NCI-H128 (cell line): ENCODE data around the gene CNKSR1.

Experiments used
- DNase-seq: peaks from one replicate; lab custom pipeline; 2025; ENCODE audit not compliant: unreplicated experiment; lab: John Stamatoyannopoulos, UW

CNKSR1 gene

GRCh38 chr1:26160527-26161414, 16.5 kb upstream of the CNKSR1 start:
- no peak for DNase-seq

GRCh38 chr1:26161415-26162219, 15.7 kb upstream of the CNKSR1 start:
- DNase-seq: peak; percentile 13

- no peak for DNase-seq
Observed at GRCh38 chr1:26162220-26162709, 15.0 kb upstream of the CNKSR1 start.

- no peak for DNase-seq
Observed at GRCh38 chr1:26163684-26164035, 13.6 kb upstream of the CNKSR1 start.

- no peak for DNase-seq
Observed at GRCh38 chr1:26164036-26164860, 13.0 kb upstream of the CNKSR1 start.

- no peak for DNase-seq
Observed at GRCh38 chr1:26164861-26165842, 12.1 kb upstream of the CNKSR1 start.

GRCh38 chr1:26166719-26167281, 10.5 kb upstream of the CNKSR1 start:
- DNase-seq: no peak

- DNase-seq: peak; percentile 57
Observed at GRCh38 chr1:26168410-26169197, 8.7 kb upstream of the CNKSR1 start, which contains the start of gene C1orf232. TSS of gene C1orf232 (minus strand) at chr1:26168963. CDS start at chr1:26168499, 464 bp downstream.

- no peak for DNase-seq
Observed at GRCh38 chr1:26169198-26169554, 8.1 kb upstream of the CNKSR1 start.

GRCh38 chr1:26169669-26170471, 7.4 kb upstream of the CNKSR1 start, which contains the start of gene ZNF593:
TSS of gene ZNF593 (plus strand) at chr1:26169908. CDS start at chr1:26169984, 76 bp downstream.
- DNase-seq: peak; percentile 75

GRCh38 chr1:26170472-26170821, 6.8 kb upstream of the CNKSR1 start:
- no peak for DNase-seq

- no peak for DNase-seq
Observed at GRCh38 chr1:26171084-26172072, 5.9 kb upstream of the CNKSR1 start, which contains the start of gene ZNF593OS. TSS of gene ZNF593OS (minus strand) at chr1:26171832. CDS start at chr1:26171661, 171 bp downstream.

GRCh38 chr1:26175346-26175745, 1.9 kb upstream of the CNKSR1 start:
- no peak for DNase-seq

GRCh38 chr1:26180010-26180506, 2.8 kb downstream of the CNKSR1 start:
- no peak for DNase-seq

GRCh38 chr1:26181586-26182382, 4.5 kb downstream of the CNKSR1 start:
- no peak for DNase-seq

- DNase-seq: no peak
Observed at GRCh38 chr1:26182383-26182696, 5.0 kb downstream of the CNKSR1 start.
